ENCODE data around the gene PIGZ.
A peak's percentile ranks its signal among the peaks of the same experiment; 100 is the strongest.

The PIGZ gene

GRCh38 chr3:197001972-197002700 lies 33.5 kb upstream of the PIGZ start:
- no peak for DNase-seq

- no peak for DNase-seq
Observed at GRCh38 chr3:197001106-197001971, 32.7 kb upstream of the PIGZ start.

GRCh38 chr3:197000211-197000610 lies 31.6 kb upstream of the PIGZ start:
- no peak for DNase-seq

- no peak for DNase-seq
Observed at GRCh38 chr3:196998966-196999760, 30.5 kb upstream of the PIGZ start.

GRCh38 chr3:196997311-196997710 lies 28.7 kb upstream of the PIGZ start:
- DNase-seq, result no peak

GRCh38 chr3:196996454-196997265 lies 28.0 kb upstream of the PIGZ start:
- no peak for DNase-seq

GRCh38 chr3:196995646-196996355 lies 27.2 kb upstream of the PIGZ start:
- DNase-seq, result no peak

GRCh38 chr3:196995027-196995426 lies 26.4 kb upstream of the PIGZ start:
- DNase-seq, result no peak

GRCh38 chr3:196994056-196994455 lies 25.4 kb upstream of the PIGZ start:
- DNase-seq, result no peak

GRCh38 chr3:196992461-196993065 lies 23.9 kb upstream of the PIGZ start:
- DNase-seq, result no peak

- no peak for DNase-seq
Observed at GRCh38 chr3:196991581-196992460, 23.2 kb upstream of the PIGZ start.

- DNase-seq, result no peak
Observed at GRCh38 chr3:196990601-196991007, 22.0 kb upstream of the PIGZ start.

- no peak for DNase-seq
Observed at GRCh38 chr3:196989721-196990262, 21.2 kb upstream of the PIGZ start.

GRCh38 chr3:196988241-196989029 lies 19.8 kb upstream of the PIGZ start:
- DNase-seq, result no peak

GRCh38 chr3:196987022-196987421 lies 18.4 kb upstream of the PIGZ start:
- DNase-seq, result no peak

GRCh38 chr3:196985954-196986885 lies 17.6 kb upstream of the PIGZ start:
- no peak for DNase-seq

- peak in 1 of 2 donors; percentile 9 for DNase-seq
Observed at GRCh38 chr3:196985298-196985697, 16.7 kb upstream of the PIGZ start.

GRCh38 chr3:196983186-196983585 lies 14.6 kb upstream of the PIGZ start:
- DNase-seq, result no peak
